Esophagus muscularis mucosa (tissue), 4 donors: ENCODE results near the gene DEDD. TPM values are rescaled to one million over a fixed set of nuclear protein-coding genes. Genes with fewer than 3 reads are reported as not detected.

Source experiments
- DNase-seq: peaks from one replicate; pipeline ENCODE4 v3.0.0-alpha.2; 2017; ENCODE audit errors: extremely low spot score
- H3K27ac ChIP-seq, 4 donors: fragments of 200-600 bp; sonication (generic); replicated peaks in 1 of 4; 1 replicate in 3 of 4; 2 replicates in 1 of 4; pipeline ENCODE4 v1.5.1; 2016 to 2019; ENCODE audit warnings: mild to moderate bottlenecking in 1 of 4
- H3K27me3 ChIP-seq, 4 donors: fragments of 200-600 bp; sonication (generic); one replicate each; pipeline versions ENCODE4 v1.5.1 to v1.6.0; 2016 to 2019
- H3K36me3 ChIP-seq, 4 donors: fragments of 200-600 bp; sonication (generic); one replicate each; pipeline ENCODE4 v1.5.1; 2016 to 2019
- H3K4me1 ChIP-seq, 4 donors: fragments of 200-600 bp; sonication (generic); one replicate each; pipeline ENCODE4 v1.5.1; 2016 to 2019
- H3K4me3 ChIP-seq, 4 donors: fragments of 200-600 bp; sonication (generic); 1 replicate in 2 of 4; 2 replicates in 2 of 4; pipeline ENCODE4 v1.5.1; 2016 to 2019; ENCODE audit warnings: mild to moderate bottlenecking in 4 of 4, moderate library complexity in 1 of 4
- H3K9me3 ChIP-seq, 4 donors: fragments of 200-600 bp; sonication (generic); 1 replicate in 3 of 4; 2 replicates in 1 of 4; pipeline ENCODE4 v1.5.1; 2016 to 2019
- EP300 ChIP-seq: sonication (generic); formaldehyde crosslinking; IDR thresholded peaks from one replicate; pipeline ENCODE4 v1.6.1; 2017; ENCODE audit warnings: antibody characterized with exemption
- POLR2A ChIP-seq: fragments of 450-650 bp; IDR thresholded peaks from one replicate; pipeline ENCODE4 v1.6.1; 2017; ENCODE audit warnings: antibody characterized with exemption, moderate library complexity, mild to moderate bottlenecking, low read depth
- POLR2AphosphoS5 ChIP-seq, 2 donors: sonication (generic); formaldehyde crosslinking; IDR thresholded peaks; one replicate each; pipeline ENCODE4 v1.6.1; 2017; ENCODE audit warnings: antibody characterized with exemption in 2 of 2
- WGBS: methylation state at CpG from one replicate; pipeline ENCODE4 v1.1.5; 2018; 5-methylcytosine and 5-hydroxymethylcytosine counted together
- intact Hi-C: fragments of 100-400 bp; cut with DNase I; formaldehyde crosslinking; loops from one replicate; pipeline ENCODE4 v1.15.1; 2023
- total RNA-seq, 4 donors: library from RNA; depleted of rRNA; stranded (reverse); fragments of >200 nt; gene quantifications; one replicate each; pipeline versions ENCODE4 v1.1.0 to v1.2.1, GENCODE V29; 2016
- TF ChIP-seq, protein P1 (sequence below), 3 experiments: fragments of 200-600 bp in 2 of 3; fragments of 450-650 bp in 1 of 3; sonication (generic) in 2 of 3; IDR thresholded peaks; one replicate each; pipeline ENCODE4 v1.5.1; 2017 to 2019; ENCODE audit warnings: antibody characterized with exemption in 3 of 3, mild to moderate bottlenecking in 2 of 3, moderate library complexity in 1 of 3

Gene DEDD
- total RNA-seq, 4 donors from 2014 or later = 37.0 to 82.5 (median 47.7) TPM

- no peak for DNase-seq
These were observed 37.2 kb downstream of the DEDD start for GRCh38 chr1:161095230-161095629.

DNA sequence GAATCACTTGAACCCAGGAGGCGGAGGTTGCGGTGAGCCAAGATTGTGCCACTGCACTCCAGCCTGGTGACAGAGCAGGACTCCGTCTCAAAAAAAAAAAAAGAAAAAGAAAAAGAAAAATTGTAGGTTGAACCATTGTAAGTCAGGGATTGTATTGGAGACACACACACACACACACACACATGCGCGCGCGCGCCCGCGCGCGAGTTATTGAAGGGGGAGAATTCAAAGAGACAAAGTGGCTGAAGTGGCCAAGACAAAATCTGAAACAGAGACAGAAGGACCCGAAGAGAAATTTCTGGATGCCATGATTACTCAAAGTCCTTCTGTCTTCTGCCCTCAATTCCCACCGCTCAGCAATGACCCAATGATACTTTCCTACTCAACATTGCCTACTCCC, 38.0 kb downstream of the DEDD start:
- DNase-seq = no peak
- intact Hi-C loops = no loop called here
- Histone ChIP-seq H3K9me3 (no peaks in the 10 kb centered on the region), H3K27ac (no peak overlapping the region), H3K27me3 (peaks cover 0 to 3% (median 1%) of the 10 kb centered on the region in 4 donors), H3K36me3 (peaks cover 0 to 3% (median 0%) of the 10 kb centered on the region in 4 donors), H3K4me1 (peaks cover 18 to 29% (median 24%) of the 10 kb centered on the region in 4 donors), H3K4me3 (no peak overlapping the region)
- WGBS = 96% methylated on average over 14 of the region's 14 CpGs
- TF ChIP-seq EP300 (no peak), POLR2AphosphoS5 (IDR thresholded peaks at IDR 0.05) (no peak), POLR2A (no peak)
- TF ChIP-seq, protein P1, sequence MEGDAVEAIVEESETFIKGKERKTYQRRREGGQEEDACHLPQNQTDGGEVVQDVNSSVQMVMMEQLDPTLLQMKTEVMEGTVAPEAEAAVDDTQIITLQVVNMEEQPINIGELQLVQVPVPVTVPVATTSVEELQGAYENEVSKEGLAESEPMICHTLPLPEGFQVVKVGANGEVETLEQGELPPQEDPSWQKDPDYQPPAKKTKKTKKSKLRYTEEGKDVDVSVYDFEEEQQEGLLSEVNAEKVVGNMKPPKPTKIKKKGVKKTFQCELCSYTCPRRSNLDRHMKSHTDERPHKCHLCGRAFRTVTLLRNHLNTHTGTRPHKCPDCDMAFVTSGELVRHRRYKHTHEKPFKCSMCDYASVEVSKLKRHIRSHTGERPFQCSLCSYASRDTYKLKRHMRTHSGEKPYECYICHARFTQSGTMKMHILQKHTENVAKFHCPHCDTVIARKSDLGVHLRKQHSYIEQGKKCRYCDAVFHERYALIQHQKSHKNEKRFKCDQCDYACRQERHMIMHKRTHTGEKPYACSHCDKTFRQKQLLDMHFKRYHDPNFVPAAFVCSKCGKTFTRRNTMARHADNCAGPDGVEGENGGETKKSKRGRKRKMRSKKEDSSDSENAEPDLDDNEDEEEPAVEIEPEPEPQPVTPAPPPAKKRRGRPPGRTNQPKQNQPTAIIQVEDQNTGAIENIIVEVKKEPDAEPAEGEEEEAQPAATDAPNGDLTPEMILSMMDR (IDR thresholded peaks at IDR 0.05) = no peak

More at GRCh38 chr1:161095230-161095629, 37.2 kb downstream of the DEDD start:
- intact Hi-C loops = loop anchor here (5.0 kb wide), 3 partner anchors 48 to 368 kb away; partner anchors contain the start of gene USF1
- no peak overlapping the region for H3K27ac ChIP-seq
- H3K9me3 ChIP-seq = no peaks in the 10 kb centered on the region
- H3K27me3 ChIP-seq = peaks cover 0 to 3% (median 0%) of the 10 kb centered on the region in 4 donors
- peaks cover 0 to 10% (median under 1%) of the 10 kb centered on the region in 4 donors for H3K36me3 ChIP-seq
- H3K4me1 ChIP-seq = peaks cover 18 to 29% (median 24%) of the 10 kb centered on the region in 4 donors
- H3K4me3 ChIP-seq = no peak overlapping the region
- WGBS = 88% methylated on average over 6 of the region's 6 CpGs
- no peak for TF ChIP-seq POLR2AphosphoS5 (IDR thresholded peaks at IDR 0.05)
- no peak for TF ChIP-seq EP300
- no peak for TF ChIP-seq POLR2A
- TF ChIP-seq, protein P1 (IDR thresholded peaks at IDR 0.05) = no peak

GRCh38 chr1:161092621-161093028, 39.8 kb downstream of the DEDD start:
- Histone ChIP-seq H3K27ac (no peak overlapping the region), H3K36me3 (no peaks in the 10 kb centered on the region), H3K27me3 (peaks cover 0 to 17% (median 1%) of the 10 kb centered on the region in 4 donors), H3K4me3 (no peak overlapping the region), H3K4me1 (peaks cover 9 to 12% (median 10%) of the 10 kb centered on the region in 4 donors), H3K9me3 (no peaks in the 10 kb centered on the region)
- intact Hi-C loops = no loop called here
- TF ChIP-seq EP300 (no peak), POLR2AphosphoS5 (IDR thresholded peaks at IDR 0.05) (no peak), POLR2A (no peak)
- TF ChIP-seq, protein P1 (IDR thresholded peaks at IDR 0.05) = no peak
- DNase-seq = no peak
- 77% methylated on average over 3 of the region's 3 CpGs for WGBS

DNA sequence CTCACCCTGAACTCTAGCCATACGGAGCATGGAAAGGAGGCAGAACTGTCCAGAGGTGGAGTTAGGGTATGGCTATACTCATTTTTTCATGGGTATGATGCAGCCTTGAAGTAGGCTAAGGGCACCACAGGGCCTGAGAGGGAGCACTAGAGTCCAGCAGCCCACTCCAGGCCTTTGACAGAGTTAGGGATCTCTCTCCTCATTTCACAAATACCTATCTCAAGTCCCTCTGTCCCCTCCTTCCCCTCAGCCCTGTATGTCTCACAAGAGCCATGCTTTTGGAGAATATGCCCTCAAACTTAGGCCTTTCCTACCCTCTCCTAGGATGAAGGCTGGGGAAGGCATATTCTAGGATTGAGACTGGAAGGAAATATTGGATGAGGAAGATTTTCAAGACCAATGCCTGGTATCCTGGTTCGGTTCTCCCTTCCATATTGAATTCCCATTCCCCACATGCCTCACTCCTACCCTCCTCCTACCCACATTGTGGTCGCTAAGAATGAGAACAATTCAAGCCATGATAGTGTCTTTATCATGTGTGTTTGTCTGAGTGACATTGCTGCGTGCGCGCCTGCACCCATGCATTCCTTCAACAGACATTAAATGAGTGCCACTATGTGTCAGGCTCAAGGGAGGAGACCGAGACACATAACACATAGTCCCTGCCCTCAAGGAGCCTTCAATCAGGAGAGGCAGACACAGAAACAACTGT, 40.5 kb downstream of the DEDD start:
- H3K9me3 ChIP-seq = no peaks in the 10 kb centered on the region
- TF ChIP-seq POLR2A = no peak
- no peak for TF ChIP-seq EP300
- TF ChIP-seq, protein P1 (IDR thresholded peaks at IDR 0.05) = no peak
- no peak for TF ChIP-seq POLR2AphosphoS5 (IDR thresholded peaks at IDR 0.05)
- no peak overlapping the region for H3K27ac ChIP-seq
- no peaks in the 10 kb centered on the region for H3K36me3 ChIP-seq
- no peak for DNase-seq
- 97% methylated on average over 6 of the region's 7 CpGs for WGBS
- peaks cover 3 to 5% (median 5%) of the 10 kb centered on the region in 4 donors for H3K4me1 ChIP-seq
- peaks cover 0 to 17% (median 0%) of the 10 kb centered on the region in 4 donors for H3K27me3 ChIP-seq
- H3K4me3 ChIP-seq = no peak overlapping the region
- intact Hi-C loops = no loop called here
